ENCODE data around the gene SELENON.

DNA sequence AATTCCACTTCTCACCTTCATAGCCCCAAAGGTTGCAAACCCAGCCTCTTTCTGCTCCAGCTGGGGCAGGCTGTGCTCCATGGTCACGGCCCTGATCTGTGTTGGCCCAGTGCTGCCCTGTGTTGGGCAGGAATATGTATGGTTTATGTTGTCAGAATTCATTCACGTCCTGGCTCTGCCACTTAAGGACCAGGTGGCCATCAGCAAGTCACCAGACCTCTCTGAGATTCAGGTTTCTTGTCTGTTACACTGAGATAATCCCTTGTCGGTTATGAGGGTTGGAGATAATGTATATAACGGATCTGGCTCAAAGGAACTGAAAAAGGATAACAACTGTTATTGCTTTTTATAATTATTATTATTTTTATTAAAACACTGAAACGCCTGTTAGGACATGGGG, 39.1 kb upstream of the SELENON start:
- TF ChIP-seq POLR2AphosphoS5 (IDR thresholded peaks at IDR 0.05; ENCODE audit: low read depth, low read length) (no peak), POLR2A (IDR thresholded peaks at IDR 0.05; ENCODE audit: low read depth, low read length) (no peak), SPI1 (IDR thresholded peaks at IDR 0.05; ENCODE audit: low read depth, low read length) (no peak), TAF1 (IDR thresholded peaks at IDR 0.05; ENCODE audit: low read depth, low read length) (no peak), PAX5 (IDR thresholded peaks at IDR 0.05; ENCODE audit: insufficient read depth, low read length, severe bottlenecking) (no peak), POU2F2 (IDR thresholded peaks at IDR 0.05; ENCODE audit: low read depth, low read length) (no peak)

Data from GM12891 (cell line).